Testis (tissue), 2 donors: ENCODE measurements around the gene SEMA5A.

ENCODE experiments used
- POLR2A ChIP-seq: fragments of 450-650 bp; IDR thresholded peaks from one replicate; pipeline ENCODE4 v1.6.1; 2017; ENCODE audit warnings: antibody characterized with exemption, mild to moderate bottlenecking, moderate library complexity
- TF ChIP-seq, protein P1 (sequence below), 3 experiments: fragments of 450-650 bp in 2 of 3; fragments of 200-600 bp in 1 of 3; sonication (generic) in 1 of 3; IDR thresholded peaks; one replicate each; pipeline ENCODE4 v1.5.1; 2016 to 2019; ENCODE audit warnings: antibody characterized with exemption in 3 of 3, mild to moderate bottlenecking in 2 of 3, moderate library complexity in 1 of 3

DNA sequence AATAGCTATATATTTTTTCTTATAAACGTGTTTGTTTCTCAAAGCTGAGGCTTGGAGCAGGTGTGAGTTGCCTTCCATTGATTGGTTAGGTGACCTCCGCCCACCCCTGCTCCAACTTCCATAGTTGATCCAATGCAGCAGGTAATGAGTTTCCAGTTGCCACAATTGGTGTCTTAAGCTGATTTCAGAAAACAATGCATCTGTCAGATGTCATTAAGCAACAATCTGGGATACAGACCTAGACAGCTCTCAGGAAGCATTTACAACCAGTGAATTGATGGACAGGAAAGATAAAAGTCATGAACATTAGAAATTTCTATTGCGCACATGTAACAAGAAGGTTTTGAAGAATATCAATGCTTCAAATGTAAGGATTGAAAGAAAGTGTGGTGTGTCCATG is 510.5 kb downstream of the SEMA5A start:
- TF ChIP-seq, protein P1, sequence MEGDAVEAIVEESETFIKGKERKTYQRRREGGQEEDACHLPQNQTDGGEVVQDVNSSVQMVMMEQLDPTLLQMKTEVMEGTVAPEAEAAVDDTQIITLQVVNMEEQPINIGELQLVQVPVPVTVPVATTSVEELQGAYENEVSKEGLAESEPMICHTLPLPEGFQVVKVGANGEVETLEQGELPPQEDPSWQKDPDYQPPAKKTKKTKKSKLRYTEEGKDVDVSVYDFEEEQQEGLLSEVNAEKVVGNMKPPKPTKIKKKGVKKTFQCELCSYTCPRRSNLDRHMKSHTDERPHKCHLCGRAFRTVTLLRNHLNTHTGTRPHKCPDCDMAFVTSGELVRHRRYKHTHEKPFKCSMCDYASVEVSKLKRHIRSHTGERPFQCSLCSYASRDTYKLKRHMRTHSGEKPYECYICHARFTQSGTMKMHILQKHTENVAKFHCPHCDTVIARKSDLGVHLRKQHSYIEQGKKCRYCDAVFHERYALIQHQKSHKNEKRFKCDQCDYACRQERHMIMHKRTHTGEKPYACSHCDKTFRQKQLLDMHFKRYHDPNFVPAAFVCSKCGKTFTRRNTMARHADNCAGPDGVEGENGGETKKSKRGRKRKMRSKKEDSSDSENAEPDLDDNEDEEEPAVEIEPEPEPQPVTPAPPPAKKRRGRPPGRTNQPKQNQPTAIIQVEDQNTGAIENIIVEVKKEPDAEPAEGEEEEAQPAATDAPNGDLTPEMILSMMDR (IDR thresholded peaks at IDR 0.05): no peak
- TF ChIP-seq POLR2A: no peak
